ENCODE data around the gene TBP. TPM values are rescaled to one million over a fixed set of nuclear protein-coding genes. Genes with fewer than 3 reads are reported as not detected.

Gene TBP
- total RNA-seq, 1 experiment from 2014 or later = 13.3 TPM

GRCh38 chr6:170529839-170530469, 24.2 kb upstream of the TBP start:
- in situ Hi-C loops (cut with HindIII; ENCODE audit: low pct_unique_long_range_greater_than_20kb, low sequenced_read_pairs) = no loop called here
- peak; percentile 42 for DNase-seq (ENCODE audit: low read depth)

- DNase-seq (ENCODE audit: low read depth) = no peak
- in situ Hi-C loops (cut with HindIII; ENCODE audit: low pct_unique_long_range_greater_than_20kb, low sequenced_read_pairs) = no loop called here
These were observed 21.2 kb upstream of the TBP start for GRCh38 chr6:170532867-170533488.

GRCh38 chr6:170533792-170534191, 20.4 kb upstream of the TBP start:
- in situ Hi-C loops (cut with HindIII; ENCODE audit: low pct_unique_long_range_greater_than_20kb, low sequenced_read_pairs) = no loop called here
- no peak for DNase-seq (ENCODE audit: low read depth)

- no peak for DNase-seq (ENCODE audit: low read depth)
- in situ Hi-C loops (cut with HindIII; ENCODE audit: low pct_unique_long_range_greater_than_20kb, low sequenced_read_pairs) = no loop called here
These were observed 19.2 kb upstream of the TBP start for GRCh38 chr6:170535004-170535403.

GRCh38 chr6:170536671-170537070, 17.5 kb upstream of the TBP start:
- in situ Hi-C loops (cut with HindIII; ENCODE audit: low pct_unique_long_range_greater_than_20kb, low sequenced_read_pairs) = no loop called here
- no peak for DNase-seq (ENCODE audit: low read depth)

- DNase-seq (ENCODE audit: low read depth) = no peak
- in situ Hi-C loops (cut with HindIII; ENCODE audit: low pct_unique_long_range_greater_than_20kb, low sequenced_read_pairs) = no loop called here
These were observed 16.8 kb upstream of the TBP start for GRCh38 chr6:170537329-170537728.

DNA sequence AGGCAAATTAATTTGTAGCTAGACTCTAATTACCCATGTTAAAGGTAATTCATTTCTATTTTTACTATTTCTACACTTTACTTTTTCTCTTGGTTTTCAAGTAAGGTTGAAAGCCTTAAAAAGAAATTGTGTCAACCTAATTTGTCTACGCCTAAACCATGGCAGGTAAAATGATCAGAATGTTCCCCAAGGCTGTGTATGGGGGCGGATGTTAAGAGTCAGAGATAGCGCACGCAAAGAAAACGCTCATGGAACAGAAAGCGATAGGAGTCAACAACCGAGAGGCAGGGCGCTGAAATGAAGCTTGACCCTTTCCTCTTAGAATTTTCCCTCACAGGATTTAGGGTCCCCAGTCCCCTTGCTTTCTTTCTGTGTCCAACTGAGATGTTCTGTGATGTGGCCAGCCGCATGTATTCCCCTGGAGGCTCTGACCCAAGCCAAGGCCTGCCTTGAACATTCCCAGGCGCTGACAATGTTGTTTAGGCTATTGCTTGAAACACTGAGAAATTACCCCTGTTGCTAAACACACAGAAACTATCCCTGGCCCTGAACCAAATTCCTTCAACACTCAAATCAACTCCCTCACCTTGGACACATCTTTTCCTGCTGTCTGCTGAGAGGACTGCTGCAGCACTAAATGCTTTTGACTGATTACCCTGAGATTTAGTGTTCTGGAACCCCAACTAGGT, 12.0 kb upstream of the TBP start:
- in situ Hi-C loops (cut with HindIII; ENCODE audit: low pct_unique_long_range_greater_than_20kb, low sequenced_read_pairs) = no loop called here
- DNase-seq (ENCODE audit: low read depth) = no peak

DNA sequence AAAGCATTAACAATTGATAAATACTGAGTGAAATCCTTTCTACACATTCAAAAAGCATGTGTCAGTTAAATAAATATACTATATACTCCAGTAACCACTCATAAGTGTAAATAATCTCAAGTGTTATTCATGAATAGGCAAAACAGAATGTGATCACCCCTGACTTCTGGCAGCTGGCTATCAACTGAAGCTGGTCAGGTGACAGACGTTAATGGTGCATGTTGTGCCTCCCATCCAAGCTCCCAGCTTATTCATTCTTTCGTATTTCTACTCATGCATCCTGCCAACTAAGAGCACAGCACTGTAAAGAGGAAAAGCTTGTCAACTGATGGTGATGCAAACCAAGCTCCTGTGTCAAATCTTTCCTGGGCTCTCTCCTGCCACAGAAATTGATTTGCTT, 8.8 kb upstream of the TBP start:
- in situ Hi-C loops (cut with HindIII; ENCODE audit: low pct_unique_long_range_greater_than_20kb, low sequenced_read_pairs) = no loop called here
- DNase-seq (ENCODE audit: low read depth) = no peak

DNA sequence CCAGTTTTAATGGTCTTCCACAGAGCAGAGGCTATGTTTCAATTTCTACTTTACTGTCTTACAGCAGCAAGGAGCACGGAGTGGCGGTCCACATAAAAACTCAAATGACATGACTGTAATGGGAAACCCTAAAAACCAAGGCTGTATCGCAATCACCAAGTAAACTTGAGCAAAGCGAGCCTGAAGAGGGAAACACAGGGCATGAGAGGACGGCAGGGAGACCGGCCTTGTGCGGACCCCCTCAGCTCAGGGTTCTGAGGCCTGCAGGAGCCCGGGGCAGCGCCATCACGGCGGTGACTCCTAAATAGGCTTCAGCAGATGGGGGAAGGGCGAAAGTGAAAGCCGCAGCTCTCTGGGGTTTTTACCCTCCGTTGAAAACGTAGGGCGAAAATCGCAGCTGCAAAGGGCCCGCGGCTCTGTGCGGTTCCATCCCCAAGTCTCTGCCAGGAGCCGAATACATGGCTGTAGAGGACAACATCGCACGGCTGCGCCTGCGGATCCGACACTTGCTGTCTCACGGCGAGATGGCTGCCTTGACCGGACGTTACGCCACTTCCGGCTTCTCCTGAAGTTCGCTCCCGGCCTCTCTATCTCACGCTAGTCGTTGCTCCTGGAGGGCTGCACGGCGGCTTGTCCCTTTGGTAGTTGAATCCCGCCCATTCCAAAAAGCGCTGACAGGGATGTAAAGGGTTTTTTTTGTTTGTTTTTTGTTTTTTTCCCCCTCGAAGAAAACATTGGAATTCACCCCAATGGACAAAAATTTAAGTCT, 1.2 kb upstream of the TBP start, which contains the start of gene PSMB1:
Gene PSMB1 (minus strand): TSS at position 543 of the 769 bp plus-strand sequence. CDS start 65 bp downstream, at position 478.
- in situ Hi-C loops (cut with HindIII; ENCODE audit: low pct_unique_long_range_greater_than_20kb, low sequenced_read_pairs) = no loop called here
- DNase-seq (ENCODE audit: low read depth) = peak; percentile 89

DNA sequence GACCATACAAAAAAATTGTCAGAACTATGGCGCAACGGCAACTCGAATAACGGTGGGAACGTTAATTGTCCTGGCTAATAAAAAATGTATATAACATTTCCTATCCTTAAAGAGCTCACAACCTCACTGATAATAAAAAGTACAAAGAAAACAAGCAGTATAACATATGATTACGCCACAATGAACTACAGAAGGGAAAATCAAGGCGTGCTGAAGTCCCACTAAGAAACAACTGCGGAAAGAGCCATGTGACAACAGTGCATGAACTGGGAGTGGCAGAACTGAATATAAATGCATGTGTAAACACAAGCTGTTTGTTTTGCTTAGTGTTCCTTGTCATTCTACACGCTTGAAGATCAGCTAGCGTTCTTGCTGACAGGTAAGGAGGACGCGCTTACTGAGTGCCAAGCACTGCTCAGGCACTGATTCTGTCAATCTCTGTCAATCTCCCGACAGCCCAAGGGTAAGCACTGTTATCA, 596 bp upstream of the TBP start:
- in situ Hi-C loops (cut with HindIII; ENCODE audit: low pct_unique_long_range_greater_than_20kb, low sequenced_read_pairs) = no loop called here

DNA sequence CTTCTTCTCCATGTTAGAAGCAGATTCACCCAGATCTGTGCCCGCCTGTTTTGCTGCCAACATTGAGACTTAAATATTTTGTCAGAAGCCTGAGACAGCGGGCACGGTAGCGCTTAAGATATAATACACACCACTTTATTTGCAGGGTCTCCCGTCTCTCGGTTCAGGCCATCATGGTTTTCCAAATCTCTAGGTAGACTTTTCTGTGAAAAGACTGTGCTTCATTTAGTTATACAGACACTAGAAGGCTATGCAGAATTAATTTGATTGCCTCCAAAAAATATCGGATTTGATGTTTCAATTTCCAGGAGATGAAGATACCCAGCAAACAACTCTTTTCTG, 598 bp downstream of the TBP start:
- in situ Hi-C loops (cut with HindIII; ENCODE audit: low pct_unique_long_range_greater_than_20kb, low sequenced_read_pairs) = no loop called here
- DNase-seq (ENCODE audit: low read depth) = no peak

More for the DNA sequence above, 596 bp upstream of the TBP start:
- DNase-seq (ENCODE audit: low read depth) = no peak

DNA sequence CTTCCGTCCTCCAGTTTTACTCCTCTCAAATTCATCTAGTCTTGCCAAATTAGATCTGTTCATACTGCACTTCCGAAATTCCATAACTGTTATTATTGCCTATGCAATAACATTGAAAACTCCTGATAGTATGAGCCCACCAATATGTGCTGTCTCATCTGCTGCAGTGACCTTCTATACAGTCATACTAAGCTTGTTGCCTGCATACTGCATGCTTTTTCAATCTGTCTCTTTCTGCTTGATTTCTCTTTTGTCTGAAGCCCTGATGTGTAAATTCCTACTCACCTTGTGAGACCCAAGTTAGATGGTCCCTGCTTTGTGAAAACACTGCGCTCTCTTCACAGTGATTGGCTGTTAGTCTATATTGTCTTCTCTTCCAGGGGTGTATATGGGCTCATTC, 1.1 kb downstream of the TBP start:
- in situ Hi-C loops (cut with HindIII; ENCODE audit: low pct_unique_long_range_greater_than_20kb, low sequenced_read_pairs) = no loop called here
- DNase-seq (ENCODE audit: low read depth) = no peak

- DNase-seq (ENCODE audit: low read depth) = no peak
- in situ Hi-C loops (cut with HindIII; ENCODE audit: low pct_unique_long_range_greater_than_20kb, low sequenced_read_pairs) = no loop called here
These were observed 7.4 kb downstream of the TBP start for GRCh38 chr6:170561555-170561954.

- DNase-seq (ENCODE audit: low read depth) = no peak
- in situ Hi-C loops (cut with HindIII; ENCODE audit: low pct_unique_long_range_greater_than_20kb, low sequenced_read_pairs) = no loop called here
These were observed 10.9 kb downstream of the TBP start for GRCh38 chr6:170564936-170565530.

DNA sequence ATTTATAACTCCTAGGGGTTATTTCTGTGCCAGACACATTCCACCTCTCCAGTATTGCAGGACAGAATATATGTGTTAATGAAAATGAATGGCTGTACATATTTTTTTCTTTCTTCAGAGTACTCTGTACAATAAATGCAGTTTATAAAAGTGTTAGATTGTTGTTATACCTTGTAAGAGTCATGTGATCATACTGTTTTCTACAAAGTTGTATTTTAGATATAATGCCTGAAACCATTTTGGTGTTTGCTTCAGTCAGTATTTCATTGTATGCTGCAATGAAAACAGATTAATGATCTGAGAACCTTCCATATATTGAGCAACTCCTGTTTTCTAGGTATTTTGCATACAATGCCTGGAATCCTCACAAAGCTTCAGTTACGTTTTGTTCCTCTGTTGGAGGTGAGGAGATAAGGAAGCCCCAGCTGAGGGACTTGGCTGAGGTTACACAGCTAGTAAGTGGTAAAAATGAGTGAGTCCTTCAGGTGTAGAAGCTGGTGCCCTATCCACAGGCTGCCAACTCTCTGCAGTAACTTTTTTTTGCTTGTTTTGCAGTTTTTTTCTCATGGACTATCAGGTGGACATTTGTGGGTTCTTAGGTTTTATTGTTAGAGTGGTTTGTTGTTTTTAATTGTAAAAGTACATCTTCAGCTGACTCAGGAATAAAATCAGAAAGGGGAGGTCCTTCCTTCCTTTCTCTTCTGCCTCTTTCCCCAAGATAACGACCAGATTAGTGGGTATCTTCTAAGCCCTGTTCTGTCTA, 18.7 kb downstream of the TBP start:
- in situ Hi-C loops (cut with HindIII; ENCODE audit: low pct_unique_long_range_greater_than_20kb, low sequenced_read_pairs) = no loop called here
- no peak for DNase-seq (ENCODE audit: low read depth)

- in situ Hi-C loops (cut with HindIII; ENCODE audit: low pct_unique_long_range_greater_than_20kb, low sequenced_read_pairs) = no loop called here
These were observed 21.1 kb downstream of the TBP start for GRCh38 chr6:170575250-170575649.

DNA sequence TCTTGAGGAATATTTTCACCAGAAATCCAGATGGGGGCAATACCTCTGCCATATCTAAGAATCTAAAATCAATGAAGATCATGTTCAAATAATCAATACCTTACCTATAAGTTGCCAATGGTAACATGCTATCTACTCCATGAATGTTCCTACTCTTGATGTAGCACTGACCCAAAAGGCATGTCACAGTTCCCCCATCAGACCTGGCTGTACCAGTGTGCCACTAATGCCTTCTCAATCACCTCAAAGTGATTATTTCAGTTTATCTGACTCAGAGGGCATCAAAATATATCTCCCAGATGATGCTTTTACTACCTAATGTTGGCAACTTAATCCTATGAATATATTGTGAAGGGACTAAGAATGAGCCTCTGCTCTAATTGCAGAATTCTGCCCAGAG, 24.7 kb downstream of the TBP start:
- in situ Hi-C loops (cut with HindIII; ENCODE audit: low pct_unique_long_range_greater_than_20kb, low sequenced_read_pairs) = no loop called here

More at GRCh38 chr6:170575250-170575649, 21.1 kb downstream of the TBP start:
- DNase-seq (ENCODE audit: low read depth) = no peak

DNA sequence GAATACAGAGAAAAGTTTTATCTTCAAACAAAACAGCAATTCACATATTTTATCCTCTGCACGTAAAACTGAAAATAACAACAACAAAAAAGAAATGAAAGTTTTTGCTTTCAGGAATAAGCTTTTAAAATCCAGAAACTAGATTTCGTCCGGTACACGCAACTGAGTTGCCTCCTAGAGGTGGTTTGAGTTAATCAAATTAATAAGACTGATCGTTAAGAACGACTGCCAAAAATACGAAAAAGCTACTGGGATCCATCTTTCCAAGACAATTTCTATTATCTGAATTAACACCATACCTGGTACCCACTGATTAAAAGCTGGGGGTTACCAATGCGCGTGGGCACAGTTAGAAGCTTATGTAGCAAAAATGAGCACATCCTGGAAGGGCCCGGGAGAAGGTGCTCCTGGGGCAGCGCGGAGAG, 29.6 kb downstream of the TBP start:
- in situ Hi-C loops (cut with HindIII; ENCODE audit: low pct_unique_long_range_greater_than_20kb, low sequenced_read_pairs) = no loop called here
- DNase-seq (ENCODE audit: low read depth) = no peak

More for the DNA sequence above, 24.7 kb downstream of the TBP start:
- no peak for DNase-seq (ENCODE audit: low read depth)
